Muscle layer of duodenum (tissue), 2 donors: Measurements from ENCODE around the gene ACOX1.
A peak's percentile ranks its signal among the peaks of the same experiment; 100 is the strongest.

ENCODE experiments used
- H3K27ac ChIP-seq: one replicate; pipeline ENCODE4 v1.7.0; 2013; ENCODE audit warnings: mild to moderate bottlenecking, low read length
- H3K27me3 ChIP-seq: one replicate; pipeline ENCODE4 v1.7.0; 2013; ENCODE audit warnings: low read depth, mild to moderate bottlenecking, control low read depth, low read length
- H3K36me3 ChIP-seq, 2 donors: one replicate each; pipeline ENCODE4 v1.7.0; 2013; ENCODE audit warnings: low read length in 2 of 2, control low read depth in 1 of 2, mild to moderate bottlenecking in 1 of 2; ENCODE audit not compliant: insufficient read depth in 2 of 2, control insufficient read depth in 1 of 2
- H3K4me1 ChIP-seq, 2 donors: one replicate each; pipeline ENCODE4 v1.7.0; 2013; ENCODE audit warnings: low read length in 2 of 2, mild to moderate bottlenecking in 2 of 2, control low read depth in 1 of 2, moderate library complexity in 1 of 2; ENCODE audit not compliant: insufficient read depth in 2 of 2, control insufficient read depth in 1 of 2
- H3K4me3 ChIP-seq, 2 donors: one replicate each; pipeline ENCODE4 v1.7.0; 2013; ENCODE audit warnings: low read length in 2 of 2, low read depth in 1 of 2, mild to moderate bottlenecking in 1 of 2
- H3K9me3 ChIP-seq, 2 donors: one replicate each; pipeline ENCODE4 v1.7.0; 2013; ENCODE audit warnings: low read length in 2 of 2, control low read depth in 1 of 2, mild to moderate bottlenecking in 1 of 2; ENCODE audit not compliant: control insufficient read depth in 1 of 2
- donor health status: healthy.

The ACOX1 gene

GRCh38 chr17:75914643-75915267 is 64.2 kb downstream of the ACOX1 start:
- Histone ChIP-seq H3K27me3 (no peaks in the 10 kb centered on the region), H3K4me3 (no peak overlapping the region), H3K36me3 (peaks cover 0 to 33% of the 10 kb centered on the region in 2 donors), H3K27ac (no peak overlapping the region), H3K9me3 (no peaks in the 10 kb centered on the region), H3K4me1 (no peaks in the 10 kb centered on the region)

DNA sequence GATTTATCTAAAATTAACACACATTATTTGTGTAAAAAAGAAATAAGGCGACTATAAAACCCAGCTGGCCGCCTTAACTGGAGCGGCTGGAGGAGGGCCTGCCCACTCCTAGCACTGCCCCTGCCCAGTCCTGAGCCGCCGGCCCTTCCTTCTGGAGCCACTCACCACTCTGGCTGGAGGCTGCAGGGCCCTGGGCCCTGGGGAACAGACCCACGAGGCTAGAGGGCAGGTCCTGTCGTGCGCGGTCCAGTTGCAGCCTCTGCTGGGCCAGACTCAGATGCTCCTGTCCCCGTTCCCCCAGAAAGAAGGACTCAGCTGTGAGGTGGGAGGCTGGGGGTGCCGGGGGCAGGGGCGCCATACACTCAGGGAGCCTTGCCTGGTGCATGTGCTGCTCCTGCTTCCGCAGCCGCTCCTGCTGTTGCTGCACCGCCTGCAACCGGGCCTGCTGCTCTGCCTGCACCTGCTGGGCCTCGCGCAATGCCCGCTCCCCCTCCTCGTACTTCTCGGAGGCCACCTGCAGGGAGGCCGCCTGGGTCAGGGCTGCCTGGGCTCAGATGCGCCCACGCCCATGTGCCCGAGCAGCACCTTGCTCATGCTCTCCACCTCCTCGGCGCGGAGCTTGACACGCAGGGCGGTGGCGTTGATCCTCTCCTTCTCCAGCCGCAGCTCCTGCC is 65.3 kb downstream of the ACOX1 start:
- Histone ChIP-seq H3K27me3 (no peaks in the 10 kb centered on the region), H3K27ac (no peak overlapping the region), H3K36me3 (peaks cover 0 to 26% of the 10 kb centered on the region in 2 donors), H3K9me3 (no peaks in the 10 kb centered on the region), H3K4me3 (no peak overlapping the region), H3K4me1 (no peaks in the 10 kb centered on the region)

DNA sequence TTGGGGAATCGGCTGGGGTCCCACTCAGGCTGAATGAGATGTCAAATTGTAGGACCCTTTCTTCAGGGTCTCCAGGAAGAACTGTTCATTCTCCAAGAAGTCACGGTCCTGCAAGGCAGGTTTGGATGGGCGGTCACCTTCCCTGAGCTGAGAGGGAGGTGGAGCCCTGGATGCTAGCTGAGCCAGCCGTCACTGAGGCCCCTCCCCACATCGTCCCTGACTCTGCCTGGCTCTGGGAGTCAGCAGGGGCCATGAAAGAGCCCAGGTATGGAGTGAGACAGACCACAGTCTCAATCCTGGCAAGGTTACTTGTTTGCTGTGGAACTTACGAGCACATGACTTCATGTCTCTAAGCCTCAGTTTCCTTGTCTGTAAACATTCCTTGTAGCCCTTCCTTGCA is 68.3 kb downstream of the ACOX1 start:
- Histone ChIP-seq H3K4me3 (no peak overlapping the region), H3K4me1 (no peaks in the 10 kb centered on the region), H3K27me3 (no peaks in the 10 kb centered on the region), H3K36me3 (peaks cover 0 to 26% of the 10 kb centered on the region in 2 donors), H3K9me3 (no peaks in the 10 kb centered on the region), H3K27ac (no peak overlapping the region)

GRCh38 chr17:75909812-75910274 is 69.1 kb downstream of the ACOX1 start:
- H3K4me1 ChIP-seq: no peaks in the 10 kb centered on the region
- no peaks in the 10 kb centered on the region for H3K27me3 ChIP-seq
- H3K4me3 ChIP-seq: no peak overlapping the region
- peaks cover 0 to 21% of the 10 kb centered on the region in 2 donors for H3K36me3 ChIP-seq
- H3K9me3 ChIP-seq: no peaks in the 10 kb centered on the region
- no peak overlapping the region for H3K27ac ChIP-seq

DNA sequence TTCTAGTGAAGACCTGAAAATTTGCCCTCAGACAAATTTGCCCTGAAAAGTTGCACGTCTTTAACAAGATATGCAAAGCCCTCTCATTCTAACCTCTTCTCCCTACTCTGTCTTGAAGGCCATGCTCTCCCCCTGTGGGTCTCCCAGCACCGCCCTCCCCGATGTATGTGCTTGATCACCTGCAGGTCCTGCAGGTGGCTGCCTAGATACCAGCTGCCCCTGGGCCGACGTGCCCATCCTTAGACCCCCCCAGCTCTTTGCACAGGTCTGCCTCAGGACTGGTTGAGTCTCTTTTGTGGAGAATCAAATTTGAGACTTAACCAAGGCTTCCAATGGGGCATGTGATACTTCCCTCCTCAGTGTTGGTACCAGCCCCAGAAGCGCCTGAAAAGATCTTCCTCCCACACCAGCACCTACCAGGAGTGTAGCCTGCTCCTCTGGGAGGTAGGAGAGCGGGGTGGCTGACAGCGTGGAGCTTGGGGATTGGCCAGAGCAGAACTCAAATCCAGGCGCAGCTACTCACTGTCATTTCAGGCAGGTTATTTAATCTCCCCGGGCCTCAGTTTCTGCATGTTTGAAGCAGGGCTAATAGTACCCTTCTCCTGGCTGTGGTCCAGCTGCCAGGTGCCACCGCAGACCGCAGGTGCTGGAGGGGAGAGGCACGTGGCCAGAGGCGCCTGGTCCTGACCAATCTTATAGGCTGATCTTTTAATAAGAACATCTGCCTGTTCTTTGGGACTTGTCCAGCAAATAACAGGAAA is 69.7 kb downstream of the ACOX1 start:
- H3K4me3 ChIP-seq: no peak overlapping the region
- no peaks in the 10 kb centered on the region for H3K9me3 ChIP-seq

DNA sequence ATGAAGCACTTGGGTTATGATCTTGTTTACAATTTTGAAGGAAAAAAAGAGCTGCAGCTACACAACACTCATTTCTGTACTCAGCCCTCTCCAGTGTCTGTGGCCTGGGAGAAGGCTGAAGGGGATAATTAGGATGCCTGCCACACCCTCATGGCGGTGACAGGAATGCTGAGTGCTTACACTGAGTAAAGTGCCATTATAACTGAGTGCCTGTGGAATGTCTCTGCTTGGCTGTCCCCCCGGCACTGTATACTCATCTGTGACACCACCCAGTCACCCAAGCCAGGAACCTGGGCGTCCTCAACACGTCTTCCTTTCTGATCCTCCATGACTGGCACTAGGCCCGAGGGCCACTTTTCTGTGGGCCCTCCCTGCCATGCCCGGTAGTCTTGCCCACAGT is 70.8 kb downstream of the ACOX1 start:
- Histone ChIP-seq H3K27me3 (no peaks in the 10 kb centered on the region), H3K36me3 (peaks cover 0 to 5% of the 10 kb centered on the region in 2 donors), H3K9me3 (no peaks in the 10 kb centered on the region), H3K4me3 (no peak overlapping the region), H3K4me1 (peaks cover 0 to 7% of the 10 kb centered on the region in 2 donors), H3K27ac (no peak overlapping the region)

More for the DNA sequence above, 69.7 kb downstream of the ACOX1 start:
- H3K27ac ChIP-seq: no peak overlapping the region
- peaks cover 0 to 15% of the 10 kb centered on the region in 2 donors for H3K36me3 ChIP-seq
- peaks cover 0 to 1% of the 10 kb centered on the region in 2 donors for H3K4me1 ChIP-seq
- no peaks in the 10 kb centered on the region for H3K27me3 ChIP-seq

DNA sequence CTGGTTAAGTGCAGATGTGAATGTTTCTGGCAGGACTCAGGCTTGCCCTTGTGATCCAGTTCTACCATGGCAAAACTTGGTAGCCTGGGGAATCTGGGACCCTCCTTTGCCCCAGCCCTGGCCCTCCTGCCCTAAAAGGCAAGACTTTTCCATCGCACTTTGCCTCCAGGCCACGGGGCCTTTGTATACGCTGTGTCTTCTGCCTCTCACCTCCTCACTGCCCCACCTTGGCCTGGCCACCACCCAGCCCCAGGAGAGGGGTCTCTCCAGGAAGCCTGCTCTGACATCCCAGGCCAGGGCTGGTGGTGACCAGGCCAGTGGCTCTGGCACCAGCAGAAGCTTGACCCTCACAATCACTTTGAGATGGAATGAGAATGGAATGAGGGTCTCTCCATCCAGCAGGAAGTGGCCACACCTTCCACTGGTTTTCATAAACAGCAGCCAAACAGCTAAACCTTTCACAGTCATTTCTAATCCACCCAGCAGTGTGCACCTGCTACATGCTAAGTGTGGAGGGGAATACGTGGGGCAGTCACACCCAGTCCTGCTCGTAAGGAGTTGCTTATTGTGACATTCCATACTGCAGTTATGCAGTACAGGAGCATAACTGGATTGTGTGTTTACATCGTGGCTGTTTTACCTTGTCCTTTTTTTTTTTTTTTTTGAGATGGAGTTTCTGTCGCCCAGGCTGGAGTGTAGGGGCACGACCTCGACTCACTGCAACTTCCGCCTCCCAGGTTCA is 72.7 kb downstream of the ACOX1 start:
- Histone ChIP-seq H3K27ac (no peak overlapping the region), H3K36me3 (peaks cover 3 to 17% of the 10 kb centered on the region in 2 donors), H3K4me3 (no peak overlapping the region), H3K9me3 (no peaks in the 10 kb centered on the region), H3K4me1 (peaks cover 0 to 7% of the 10 kb centered on the region in 2 donors), H3K27me3 (no peaks in the 10 kb centered on the region)

- Histone ChIP-seq H3K27ac (peak within 1 kb of the TSS; percentile 51), H3K4me3 (peak within 1 kb of the TSS; percentile 54 to 71), H3K4me1 (peaks cover 0 to 7% of the 10 kb centered on the region in 2 donors), H3K9me3 (no peaks in the 10 kb centered on the region), H3K36me3 (peaks cover 10 to 28% of the 10 kb centered on the region in 2 donors), H3K27me3 (no peaks in the 10 kb centered on the region)
Measured at GRCh38 chr17:75904749-75905521, 74.0 kb downstream of the ACOX1 start, which contains the start of gene MRPL38. TSS of gene MRPL38 (minus strand) at chr17:75904884. CDS start at chr17:75904875, 9 bp downstream.

- H3K27ac ChIP-seq: no peak overlapping the region
- peaks cover 14 to 49% of the 10 kb centered on the region in 2 donors for H3K36me3 ChIP-seq
- H3K9me3 ChIP-seq: no peaks in the 10 kb centered on the region
- H3K4me3 ChIP-seq: no peak overlapping the region
- H3K27me3 ChIP-seq: no peaks in the 10 kb centered on the region
- H3K4me1 ChIP-seq: peaks cover 4 to 13% of the 10 kb centered on the region in 2 donors
Measured at GRCh38 chr17:75902406-75902805, 76.6 kb downstream of the ACOX1 start.

GRCh38 chr17:75901727-75902126 is 77.2 kb downstream of the ACOX1 start:
- H3K27ac ChIP-seq: no peak overlapping the region
- no peak overlapping the region for H3K4me3 ChIP-seq
- H3K27me3 ChIP-seq: no peaks in the 10 kb centered on the region
- H3K9me3 ChIP-seq: no peaks in the 10 kb centered on the region
- H3K4me1 ChIP-seq: peaks cover 4 to 18% of the 10 kb centered on the region in 2 donors
- H3K36me3 ChIP-seq: peaks cover 14 to 49% of the 10 kb centered on the region in 2 donors
